Measurements from ENCODE around the gene SLC25A15.

DNA sequence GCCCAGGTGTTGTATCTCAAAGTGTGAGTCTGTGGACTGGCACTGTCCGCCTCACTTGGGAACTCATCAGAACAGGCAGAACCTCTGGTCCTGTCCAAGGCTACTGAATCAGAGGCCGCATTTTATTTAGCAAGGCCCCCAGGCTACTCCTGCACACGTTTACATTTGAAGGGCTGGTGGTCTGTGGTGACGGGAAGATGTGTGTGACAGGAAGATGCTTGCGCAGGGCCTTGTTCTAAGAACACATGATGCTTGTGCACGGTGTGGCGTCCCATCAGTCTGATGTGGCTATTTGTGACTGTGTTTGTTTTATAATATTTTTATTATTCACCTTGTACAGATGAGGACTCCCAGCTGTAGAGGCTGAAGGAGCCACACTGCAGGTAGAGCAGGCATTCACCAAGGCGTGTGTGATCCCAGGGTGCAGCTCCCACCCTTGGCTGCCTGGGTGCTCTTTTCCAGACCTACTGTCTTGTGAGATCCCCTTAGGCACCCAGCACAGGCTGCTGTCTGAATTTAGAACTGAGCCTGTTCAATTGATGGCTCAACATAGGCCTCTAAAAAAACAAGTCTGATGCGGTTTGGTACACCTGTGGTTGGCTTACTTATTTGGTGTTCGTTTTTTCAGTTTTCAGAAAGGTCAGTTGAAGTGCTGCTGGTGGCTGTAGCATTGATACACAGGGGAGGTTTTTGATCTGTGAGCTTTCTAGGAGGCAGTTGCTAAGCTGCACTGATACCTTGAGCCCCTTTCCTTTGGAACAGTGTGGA, 3.1 kb downstream of the SLC25A15 start:
- TF ChIP-seq GLIS3 (CRISPR knock-in tag; IDR thresholded peaks at IDR 0.05) (no peak), ZNF8 (CRISPR knock-in tag; IDR thresholded peaks at IDR 0.05) (no peak), BACH2 (CRISPR knock-in tag; IDR thresholded peaks at IDR 0.05; ENCODE audit: borderline replicate concordance) (no peak), TCF4 (CRISPR knock-in tag; IDR thresholded peaks at IDR 0.05; ENCODE audit: borderline replicate concordance) (no peak), RARB (CRISPR knock-in tag; IDR thresholded peaks at IDR 0.05) (no peak), ZNF565 (CRISPR knock-in tag; conservative IDR thresholded peaks at IDR 0.05; ENCODE audit: low read depth) (no peak), ZC3H10 (CRISPR knock-in tag; IDR thresholded peaks at IDR 0.05) (no peak), PPARA (CRISPR knock-in tag; IDR thresholded peaks at IDR 0.05; ENCODE audit: borderline replicate concordance) (no peak), SNAI2 (CRISPR knock-in tag; IDR thresholded peaks at IDR 0.05) (no peak), ZFP30 (CRISPR knock-in tag; IDR thresholded peaks at IDR 0.05) (no peak)
- TF ChIP-seq, protein P1, sequence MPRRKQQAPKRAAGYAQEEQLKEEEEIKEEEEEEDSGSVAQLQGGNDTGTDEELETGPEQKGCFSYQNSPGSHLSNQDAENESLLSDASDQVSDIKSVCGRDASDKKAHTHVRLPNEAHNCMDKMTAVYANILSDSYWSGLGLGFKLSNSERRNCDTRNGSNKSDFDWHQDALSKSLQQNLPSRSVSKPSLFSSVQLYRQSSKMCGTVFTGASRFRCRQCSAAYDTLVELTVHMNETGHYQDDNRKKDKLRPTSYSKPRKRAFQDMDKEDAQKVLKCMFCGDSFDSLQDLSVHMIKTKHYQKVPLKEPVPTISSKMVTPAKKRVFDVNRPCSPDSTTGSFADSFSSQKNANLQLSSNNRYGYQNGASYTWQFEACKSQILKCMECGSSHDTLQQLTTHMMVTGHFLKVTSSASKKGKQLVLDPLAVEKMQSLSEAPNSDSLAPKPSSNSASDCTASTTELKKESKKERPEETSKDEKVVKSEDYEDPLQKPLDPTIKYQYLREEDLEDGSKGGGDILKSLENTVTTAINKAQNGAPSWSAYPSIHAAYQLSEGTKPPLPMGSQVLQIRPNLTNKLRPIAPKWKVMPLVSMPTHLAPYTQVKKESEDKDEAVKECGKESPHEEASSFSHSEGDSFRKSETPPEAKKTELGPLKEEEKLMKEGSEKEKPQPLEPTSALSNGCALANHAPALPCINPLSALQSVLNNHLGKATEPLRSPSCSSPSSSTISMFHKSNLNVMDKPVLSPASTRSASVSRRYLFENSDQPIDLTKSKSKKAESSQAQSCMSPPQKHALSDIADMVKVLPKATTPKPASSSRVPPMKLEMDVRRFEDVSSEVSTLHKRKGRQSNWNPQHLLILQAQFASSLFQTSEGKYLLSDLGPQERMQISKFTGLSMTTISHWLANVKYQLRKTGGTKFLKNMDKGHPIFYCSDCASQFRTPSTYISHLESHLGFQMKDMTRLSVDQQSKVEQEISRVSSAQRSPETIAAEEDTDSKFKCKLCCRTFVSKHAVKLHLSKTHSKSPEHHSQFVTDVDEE (CRISPR knock-in tag; IDR thresholded peaks at IDR 0.05) = no peak
- TF ChIP-seq, protein P2, sequence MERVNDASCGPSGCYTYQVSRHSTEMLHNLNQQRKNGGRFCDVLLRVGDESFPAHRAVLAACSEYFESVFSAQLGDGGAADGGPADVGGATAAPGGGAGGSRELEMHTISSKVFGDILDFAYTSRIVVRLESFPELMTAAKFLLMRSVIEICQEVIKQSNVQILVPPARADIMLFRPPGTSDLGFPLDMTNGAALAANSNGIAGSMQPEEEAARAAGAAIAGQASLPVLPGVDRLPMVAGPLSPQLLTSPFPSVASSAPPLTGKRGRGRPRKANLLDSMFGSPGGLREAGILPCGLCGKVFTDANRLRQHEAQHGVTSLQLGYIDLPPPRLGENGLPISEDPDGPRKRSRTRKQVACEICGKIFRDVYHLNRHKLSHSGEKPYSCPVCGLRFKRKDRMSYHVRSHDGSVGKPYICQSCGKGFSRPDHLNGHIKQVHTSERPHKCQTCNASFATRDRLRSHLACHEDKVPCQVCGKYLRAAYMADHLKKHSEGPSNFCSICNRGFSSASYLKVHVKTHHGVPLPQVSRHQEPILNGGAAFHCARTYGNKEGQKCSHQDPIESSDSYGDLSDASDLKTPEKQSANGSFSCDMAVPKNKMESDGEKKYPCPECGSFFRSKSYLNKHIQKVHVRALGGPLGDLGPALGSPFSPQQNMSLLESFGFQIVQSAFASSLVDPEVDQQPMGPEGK (CRISPR knock-in tag; IDR thresholded peaks at IDR 0.05; ENCODE audit: borderline replicate concordance) = no peak
- TF ChIP-seq, protein P3, sequence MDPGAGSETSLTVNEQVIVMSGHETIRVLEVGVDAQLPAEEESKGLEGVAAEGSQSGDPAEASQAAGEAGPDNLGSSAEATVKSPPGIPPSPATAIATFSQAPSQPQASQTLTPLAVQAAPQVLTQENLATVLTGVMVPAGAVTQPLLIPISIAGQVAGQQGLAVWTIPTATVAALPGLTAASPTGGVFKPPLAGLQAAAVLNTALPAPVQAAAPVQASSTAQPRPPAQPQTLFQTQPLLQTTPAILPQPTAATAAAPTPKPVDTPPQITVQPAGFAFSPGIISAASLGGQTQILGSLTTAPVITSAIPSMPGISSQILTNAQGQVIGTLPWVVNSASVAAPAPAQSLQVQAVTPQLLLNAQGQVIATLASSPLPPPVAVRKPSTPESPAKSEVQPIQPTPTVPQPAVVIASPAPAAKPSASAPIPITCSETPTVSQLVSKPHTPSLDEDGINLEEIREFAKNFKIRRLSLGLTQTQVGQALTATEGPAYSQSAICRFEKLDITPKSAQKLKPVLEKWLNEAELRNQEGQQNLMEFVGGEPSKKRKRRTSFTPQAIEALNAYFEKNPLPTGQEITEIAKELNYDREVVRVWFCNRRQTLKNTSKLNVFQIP (CRISPR knock-in tag; IDR thresholded peaks at IDR 0.05; ENCODE audit: borderline replicate concordance, low read depth) = no peak
- TF ChIP-seq, protein P4, sequence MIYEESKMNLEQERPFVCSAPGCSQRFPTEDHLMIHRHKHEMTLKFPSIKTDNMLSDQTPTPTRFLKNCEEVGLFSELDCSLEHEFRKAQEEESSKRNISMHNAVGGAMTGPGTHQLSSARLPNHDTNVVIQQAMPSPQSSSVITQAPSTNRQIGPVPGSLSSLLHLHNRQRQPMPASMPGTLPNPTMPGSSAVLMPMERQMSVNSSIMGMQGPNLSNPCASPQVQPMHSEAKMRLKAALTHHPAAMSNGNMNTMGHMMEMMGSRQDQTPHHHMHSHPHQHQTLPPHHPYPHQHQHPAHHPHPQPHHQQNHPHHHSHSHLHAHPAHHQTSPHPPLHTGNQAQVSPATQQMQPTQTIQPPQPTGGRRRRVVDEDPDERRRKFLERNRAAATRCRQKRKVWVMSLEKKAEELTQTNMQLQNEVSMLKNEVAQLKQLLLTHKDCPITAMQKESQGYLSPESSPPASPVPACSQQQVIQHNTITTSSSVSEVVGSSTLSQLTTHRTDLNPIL (CRISPR knock-in tag; IDR thresholded peaks at IDR 0.05; ENCODE audit: low read depth) = no peak

All from SK-N-SH treated with all-trans-retinoic acid at 6 μM for 48 hours (cell line).